Keratinocyte (primary cell): Measurements from ENCODE around the gene WFDC10A.

Experiments used
- CTCF ChIP-seq, 3 experiments: IDR thresholded peaks in 1 of 3; conservative IDR thresholded peaks in 1 of 3; optimal IDR thresholded peaks in 1 of 3; 2 replicates in 2 of 3; 3 replicates in 1 of 3; pipeline versions ENCODE3 to v1.5.1; 2011; ENCODE audit warnings: low read length in 3 of 3, mild to moderate bottlenecking in 3 of 3, moderate library complexity in 2 of 3, control low read depth in 1 of 3, inconsistent platforms in 1 of 3; ENCODE audit not compliant: insufficient read depth in 2 of 3; ENCODE audit errors: extremely low read depth in 1 of 3
- EZH2 ChIP-seq: IDR thresholded peaks from one replicate; pipeline ENCODE4 v1.6.1; 2012; ENCODE audit warnings: inconsistent platforms, mild to moderate bottlenecking, low read length, moderate library complexity

- TF ChIP-seq CTCF (optimal IDR thresholded peaks at IDR 0.05 in 1 of 3, IDR thresholded peaks at IDR 0.05 in 1 of 3, conservative IDR thresholded peaks at IDR 0.05 in 1 of 3; ENCODE audit: extremely low read depth in 1 of 3, insufficient read depth in 2 of 3, low read length in 3 of 3) (peak; percentile 86 to 97 (median 88)), EZH2 (no peak)
Measured at GRCh38 chr20:45629496-45630100, at the start of gene WFDC10A.
